ENCODE data around the gene PXK.

Gene PXK

GRCh38 chr3:58383476-58383875 is 50.8 kb downstream of the PXK start:
- TF ChIP-seq FOXM1 (IDR thresholded peaks at IDR 0.05; ENCODE audit: borderline replicate concordance, low read depth) = no peak
- TF ChIP-seq CEBPB (IDR thresholded peaks at IDR 0.05) = no peak
- no peak for TF ChIP-seq ZBTB7A (IDR thresholded peaks at IDR 0.05; ENCODE audit: low read depth)
- no peak for TF ChIP-seq EGR1 (IDR thresholded peaks at IDR 0.05)
- no peak for TF ChIP-seq EP300 (IDR thresholded peaks at IDR 0.05; ENCODE audit: borderline replicate concordance)
- TF ChIP-seq, protein P1, sequence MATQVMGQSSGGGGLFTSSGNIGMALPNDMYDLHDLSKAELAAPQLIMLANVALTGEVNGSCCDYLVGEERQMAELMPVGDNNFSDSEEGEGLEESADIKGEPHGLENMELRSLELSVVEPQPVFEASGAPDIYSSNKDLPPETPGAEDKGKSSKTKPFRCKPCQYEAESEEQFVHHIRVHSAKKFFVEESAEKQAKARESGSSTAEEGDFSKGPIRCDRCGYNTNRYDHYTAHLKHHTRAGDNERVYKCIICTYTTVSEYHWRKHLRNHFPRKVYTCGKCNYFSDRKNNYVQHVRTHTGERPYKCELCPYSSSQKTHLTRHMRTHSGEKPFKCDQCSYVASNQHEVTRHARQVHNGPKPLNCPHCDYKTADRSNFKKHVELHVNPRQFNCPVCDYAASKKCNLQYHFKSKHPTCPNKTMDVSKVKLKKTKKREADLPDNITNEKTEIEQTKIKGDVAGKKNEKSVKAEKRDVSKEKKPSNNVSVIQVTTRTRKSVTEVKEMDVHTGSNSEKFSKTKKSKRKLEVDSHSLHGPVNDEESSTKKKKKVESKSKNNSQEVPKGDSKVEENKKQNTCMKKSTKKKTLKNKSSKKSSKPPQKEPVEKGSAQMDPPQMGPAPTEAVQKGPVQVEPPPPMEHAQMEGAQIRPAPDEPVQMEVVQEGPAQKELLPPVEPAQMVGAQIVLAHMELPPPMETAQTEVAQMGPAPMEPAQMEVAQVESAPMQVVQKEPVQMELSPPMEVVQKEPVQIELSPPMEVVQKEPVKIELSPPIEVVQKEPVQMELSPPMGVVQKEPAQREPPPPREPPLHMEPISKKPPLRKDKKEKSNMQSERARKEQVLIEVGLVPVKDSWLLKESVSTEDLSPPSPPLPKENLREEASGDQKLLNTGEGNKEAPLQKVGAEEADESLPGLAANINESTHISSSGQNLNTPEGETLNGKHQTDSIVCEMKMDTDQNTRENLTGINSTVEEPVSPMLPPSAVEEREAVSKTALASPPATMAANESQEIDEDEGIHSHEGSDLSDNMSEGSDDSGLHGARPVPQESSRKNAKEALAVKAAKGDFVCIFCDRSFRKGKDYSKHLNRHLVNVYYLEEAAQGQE (IDR thresholded peaks at IDR 0.05; ENCODE audit: low read depth) = no peak
- no peak for TF ChIP-seq RAD21 (IDR thresholded peaks at IDR 0.05; ENCODE audit: low read depth)

GRCh38 chr3:58383904-58384303 is 51.2 kb downstream of the PXK start:
- TF ChIP-seq FOXM1 (IDR thresholded peaks at IDR 0.05; ENCODE audit: borderline replicate concordance, low read depth) = no peak
- no peak for TF ChIP-seq RAD21 (IDR thresholded peaks at IDR 0.05; ENCODE audit: low read depth)
- TF ChIP-seq USF1 (IDR thresholded peaks at IDR 0.05) = no peak
- TF ChIP-seq, protein P1 (IDR thresholded peaks at IDR 0.05; ENCODE audit: low read depth) = no peak
- TF ChIP-seq EP300 (IDR thresholded peaks at IDR 0.05; ENCODE audit: borderline replicate concordance) = no peak
- no peak for TF ChIP-seq TCF12 (IDR thresholded peaks at IDR 0.05; ENCODE audit: low read depth)
- TF ChIP-seq ZBTB7A (IDR thresholded peaks at IDR 0.05; ENCODE audit: low read depth) = no peak
- TF ChIP-seq MAX (IDR thresholded peaks at IDR 0.05) = no peak
- no peak for TF ChIP-seq TEAD4 (IDR thresholded peaks at IDR 0.05)
- no peak for TF ChIP-seq YY1 (IDR thresholded peaks at IDR 0.05; ENCODE audit: low read depth)
- TF ChIP-seq NFIC (IDR thresholded peaks at IDR 0.05) = no peak
- no peak for TF ChIP-seq EGR1 (IDR thresholded peaks at IDR 0.05)
- no peak for TF ChIP-seq TAF1 (IDR thresholded peaks at IDR 0.05; ENCODE audit: low read depth)
- TF ChIP-seq CEBPB (IDR thresholded peaks at IDR 0.05) = no peak
- TF ChIP-seq CREB1 (IDR thresholded peaks at IDR 0.05; ENCODE audit: low read depth) = no peak

- TF ChIP-seq TCF12 (IDR thresholded peaks at IDR 0.05; ENCODE audit: low read depth) (no peak), YY1 (IDR thresholded peaks at IDR 0.05; ENCODE audit: low read depth) (no peak), FOXM1 (IDR thresholded peaks at IDR 0.05; ENCODE audit: borderline replicate concordance, low read depth) (no peak), MAX (IDR thresholded peaks at IDR 0.05) (no peak), EGR1 (IDR thresholded peaks at IDR 0.05) (no peak), TEAD4 (IDR thresholded peaks at IDR 0.05) (no peak), USF1 (IDR thresholded peaks at IDR 0.05) (no peak)
Measured at GRCh38 chr3:58384381-58385090, 51.8 kb downstream of the PXK start.

- TF ChIP-seq RAD21 (IDR thresholded peaks at IDR 0.05; ENCODE audit: low read depth) (no peak), TAF1 (IDR thresholded peaks at IDR 0.05; ENCODE audit: low read depth) (no peak), ZBTB7A (IDR thresholded peaks at IDR 0.05; ENCODE audit: low read depth) (no peak), USF1 (IDR thresholded peaks at IDR 0.05) (no peak), TCF12 (IDR thresholded peaks at IDR 0.05; ENCODE audit: low read depth) (no peak), EGR1 (IDR thresholded peaks at IDR 0.05) (no peak), YY1 (IDR thresholded peaks at IDR 0.05; ENCODE audit: low read depth) (no peak), CREB1 (IDR thresholded peaks at IDR 0.05; ENCODE audit: low read depth) (no peak), FOXM1 (IDR thresholded peaks at IDR 0.05; ENCODE audit: borderline replicate concordance, low read depth) (no peak), MAX (IDR thresholded peaks at IDR 0.05) (no peak), EP300 (IDR thresholded peaks at IDR 0.05; ENCODE audit: borderline replicate concordance) (no peak), CEBPB (IDR thresholded peaks at IDR 0.05) (no peak), NFIC (IDR thresholded peaks at IDR 0.05) (no peak), TEAD4 (IDR thresholded peaks at IDR 0.05) (no peak)
- TF ChIP-seq, protein P1 (IDR thresholded peaks at IDR 0.05; ENCODE audit: low read depth) = no peak
Measured at GRCh38 chr3:58386626-58387365, 54.1 kb downstream of the PXK start.

Measured in Ishikawa (cell line).